Gastrocnemius medialis (tissue), 4 donors: ENCODE measurements around the gene NATD1. TPM values are rescaled to one million over a fixed set of nuclear protein-coding genes. Genes with fewer than 3 reads are reported as not detected.
A peak's percentile ranks its signal among the peaks of the same experiment; 100 is the strongest.

ENCODE experiments used
- ATAC-seq, 2 donors: fragments of 150-250 bp; one replicate each; pipeline ENCODE4 v1.9.1; 2016
- DNase-seq, 2 donors: peaks; one replicate each; pipeline ENCODE4 v3.0.0-alpha.2; 2019
- H3K27ac ChIP-seq, 4 donors: fragments of 200-600 bp; sonication (generic); 1 replicate in 1 of 4; 2 replicates in 3 of 4; pipeline ENCODE4 v1.5.1; 2016 to 2018; ENCODE audit warnings: mild to moderate bottlenecking in 2 of 4, moderate library complexity in 1 of 4
- H3K27me3 ChIP-seq, 3 donors: fragments of 200-600 bp; sonication (generic) in 2 of 3; 1 replicate in 1 of 3; 2 replicates in 2 of 3; pipeline versions ENCODE4 v1.5.1 to v1.6.0; 2016 to 2019; ENCODE audit warnings: mild to moderate bottlenecking in 1 of 3, moderate library complexity in 1 of 3
- H3K36me3 ChIP-seq, 2 donors: fragments of 200-600 bp; sonication (generic) in 1 of 2; one replicate each; pipeline ENCODE4 v1.5.1; 2017 to 2018
- H3K4me1 ChIP-seq, 2 donors: fragments of 200-600 bp; sonication (generic) in 1 of 2; one replicate each; pipeline ENCODE4 v1.5.1; 2016 to 2017; ENCODE audit warnings: mild to moderate bottlenecking in 2 of 2
- H3K4me3 ChIP-seq, 4 donors: fragments of 200-600 bp; sonication (generic) in 3 of 4; 1 replicate in 1 of 4; 2 replicates in 3 of 4; pipeline ENCODE4 v1.5.1; 2016 to 2019; ENCODE audit warnings: mild to moderate bottlenecking in 2 of 4
- H3K9me3 ChIP-seq, 3 donors: fragments of 200-600 bp; sonication (generic) in 2 of 3; 1 replicate in 1 of 3; 2 replicates in 2 of 3; pipeline ENCODE4 v1.5.1; 2016 to 2019
- CTCF ChIP-seq, 5 experiments: fragments of 450-650 bp in 3 of 5; fragments of 200-600 bp in 2 of 5; sonication (generic) in 2 of 5; IDR thresholded peaks in 4 of 5; conservative IDR thresholded peaks in 1 of 5; 1 replicate in 4 of 5; 2 replicates in 1 of 5; pipeline ENCODE4 v1.5.1; 2016 to 2019; ENCODE audit warnings: antibody characterized with exemption in 5 of 5, mild to moderate bottlenecking in 3 of 5, moderate library complexity in 3 of 5
- POLR2A ChIP-seq, 2 donors: fragments of 450-650 bp; IDR thresholded peaks; one replicate each; pipeline ENCODE4 v1.6.1; 2017; ENCODE audit warnings: antibody characterized with exemption in 2 of 2, mild to moderate bottlenecking in 2 of 2, moderate library complexity in 2 of 2
- in situ Hi-C, 4 donors: fragments of 200-750 bp; cut with MboI; loops; one replicate each; pipeline versions ENCODE4 v1.15.0 to v1.8.0; 2017; ENCODE audit warnings: low sequenced_read_pairs in 4 of 4
- intact Hi-C: fragments of 100-400 bp; cut with DNase I; formaldehyde crosslinking; loops from one replicate; pipeline ENCODE4 v1.15.1; 2023; ENCODE audit warnings: low total_unique reads
- total RNA-seq, 4 donors: library from RNA; depleted of rRNA; stranded (reverse); fragments of >200 nt; gene quantifications; one replicate each; pipeline versions ENCODE4 v1.1.0 to v1.2.3, GENCODE V29; 2016

Gene NATD1
- total RNA-seq, 4 donors from 2014 or later: 10.1 to 21.2 (median 15.5) TPM

- intact Hi-C loops: loop anchor here (2.0 kb wide), 2 partner anchors 27 to 47 kb away; partner anchors contain the start of gene TMEM11
- Histone ChIP-seq H3K27me3 (no peaks in the 10 kb centered on the region), H3K27ac (peak overlapping the region; percentile 89 to 95 (median 92)), H3K36me3 (no peaks in the 10 kb centered on the region), H3K9me3 (no peaks in the 10 kb centered on the region), H3K4me1 (peaks cover 55 to 69% of the 10 kb centered on the region in 2 donors), H3K4me3 (no peak overlapping the region)
- DNase-seq: peak in 1 of 2 donors; percentile 80
- TF ChIP-seq CTCF (IDR thresholded peaks at IDR 0.05 in 4 of 5, conservative IDR thresholded peaks at IDR 0.05 in 1 of 5) (no peak), POLR2A (IDR thresholded peaks at IDR 0.05) (no peak)
- peak in 1 of 2 donors; percentile 40 for ATAC-seq
- in situ Hi-C loops: loop anchor here in 1 of 4 donors (25.0 kb wide), 1 partner anchor 105 kb away; the partner anchor contains the start of gene DHRS7B
These were observed 11.0 kb downstream of the NATD1 start for GRCh38 chr17:21242026-21242697.

- Histone ChIP-seq H3K4me3 (no peak overlapping the region), H3K4me1 (peaks cover 50 to 63% of the 10 kb centered on the region in 2 donors), H3K36me3 (no peaks in the 10 kb centered on the region), H3K9me3 (no peaks in the 10 kb centered on the region), H3K27ac (peak overlapping the region; percentile 89 to 95 (median 92)), H3K27me3 (no peaks in the 10 kb centered on the region)
- TF ChIP-seq POLR2A (IDR thresholded peaks at IDR 0.05) (no peak), CTCF (IDR thresholded peaks at IDR 0.05 in 4 of 5, conservative IDR thresholded peaks at IDR 0.05 in 1 of 5) (no peak)
- ATAC-seq (no peak), DNase-seq (no peak)
- intact Hi-C loops: no loop called here
- in situ Hi-C loops: loop anchor here in 1 of 4 donors (25.0 kb wide), 1 partner anchor 104 kb away; the partner anchor contains the start of gene DHRS7B
These were observed 11.6 kb downstream of the NATD1 start for GRCh38 chr17:21241564-21241963.

- no peak overlapping the region for H3K4me3 ChIP-seq
- H3K27me3 ChIP-seq: no peaks in the 10 kb centered on the region
- H3K4me1 ChIP-seq: peaks cover 40 to 52% of the 10 kb centered on the region in 2 donors
- no peaks in the 10 kb centered on the region for H3K9me3 ChIP-seq
- DNase-seq (no peak), ATAC-seq (no peak)
- in situ Hi-C loops: loop anchor here in 1 of 4 donors (25.0 kb wide), 1 partner anchor 103 kb away; the partner anchor contains the start of gene DHRS7B
- intact Hi-C loops: no loop called here
- no peaks in the 10 kb centered on the region for H3K36me3 ChIP-seq
- peak overlapping the region; percentile 89 to 95 (median 92) for H3K27ac ChIP-seq
- TF ChIP-seq POLR2A (IDR thresholded peaks at IDR 0.05) (no peak), CTCF (IDR thresholded peaks at IDR 0.05 in 4 of 5, conservative IDR thresholded peaks at IDR 0.05 in 1 of 5) (no peak)
These were observed 12.7 kb downstream of the NATD1 start for GRCh38 chr17:21240369-21241055.

GRCh38 chr17:21239680-21240368, 13.4 kb downstream of the NATD1 start:
- intact Hi-C loops: no loop called here
- no peaks in the 10 kb centered on the region for H3K36me3 ChIP-seq
- no peaks in the 10 kb centered on the region for H3K27me3 ChIP-seq
- H3K4me1 ChIP-seq: peaks cover 33 to 47% of the 10 kb centered on the region in 2 donors
- peak in 1 of 2 donors; percentile 20 for ATAC-seq
- H3K27ac ChIP-seq: peak overlapping the region; percentile 89 to 95 (median 92)
- no peak for DNase-seq
- in situ Hi-C loops: loop anchor here in 1 of 4 donors (25.0 kb wide), 1 partner anchor 103 kb away; the partner anchor contains the start of gene DHRS7B
- TF ChIP-seq POLR2A (IDR thresholded peaks at IDR 0.05) (no peak), CTCF (IDR thresholded peaks at IDR 0.05 in 4 of 5, conservative IDR thresholded peaks at IDR 0.05 in 1 of 5) (peak; percentile 16 to 58 (median 46))
- no peak overlapping the region for H3K4me3 ChIP-seq
- no peaks in the 10 kb centered on the region for H3K9me3 ChIP-seq
